SK-N-SH (cell line): ENCODE measurements around the gene EIF5A2.
A peak's percentile ranks its signal among the peaks of the same experiment; 100 is the strongest.

Experiments used
- ELF1 ChIP-seq: IDR thresholded peaks from 2 replicates; pipeline ENCODE4 v1.4.0; 2012
- EZH2phosphoT487 ChIP-seq: fragments of 200-600 bp; sonication (generic); IDR thresholded peaks from 2 replicates; pipeline ENCODE4 v1.6.1; 2017; ENCODE audit warnings: low read depth, mixed run types, mild to moderate bottlenecking, antibody characterized with exemption, moderate library complexity, borderline replicate concordance
- FOSL2 ChIP-seq: IDR thresholded peaks from 2 replicates; pipeline ENCODE4 v1.4.0; 2012; ENCODE audit warnings: low read depth, mild to moderate bottlenecking, moderate library complexity, borderline replicate concordance
- GABPA ChIP-seq: IDR thresholded peaks from 2 replicates; pipeline ENCODE4 v1.4.0; 2012; ENCODE audit warnings: low read depth, mild to moderate bottlenecking
- GATA2 ChIP-seq: sonication (generic); formaldehyde crosslinking; IDR thresholded peaks from 2 replicates; pipeline ENCODE4 v1.5.0; 2020; ENCODE audit warnings: mild to moderate bottlenecking, missing genetic modification reagents
- IRF3 ChIP-seq: fragments of 150-350 bp; IDR thresholded peaks from 2 replicates; pipeline ENCODE4 v1.6.1; 2016; ENCODE audit warnings: mild to moderate bottlenecking, low read depth, low read length
- MAX ChIP-seq: IDR thresholded peaks from 2 replicates; pipeline ENCODE4 v1.4.0; 2012; ENCODE audit warnings: low read depth
- POLR2AphosphoS5 ChIP-seq: IDR thresholded peaks from 2 replicates; pipeline ENCODE4 v1.6.1; 2012; ENCODE audit warnings: low read depth, low read length
- RCOR1 ChIP-seq: fragments of 150-350 bp; IDR thresholded peaks from 2 replicates; pipeline ENCODE4 v1.6.1; 2017; ENCODE audit warnings: antibody characterized with exemption, low read length
- TAF1 ChIP-seq: IDR thresholded peaks from 2 replicates; pipeline ENCODE4 v1.6.1; 2012; ENCODE audit warnings: low read depth, mild to moderate bottlenecking, low read length, moderate library complexity, borderline replicate concordance
- TEAD4 ChIP-seq: IDR thresholded peaks from 2 replicates; pipeline ENCODE4 v1.4.0; 2012; ENCODE audit warnings: mild to moderate bottlenecking, borderline replicate concordance; ENCODE audit not compliant: insufficient read depth
- YY1 ChIP-seq: IDR thresholded peaks from 2 replicates; pipeline ENCODE4 v1.4.0; 2012; ENCODE audit warnings: low read depth, mild to moderate bottlenecking
- TF ChIP-seq, protein P1 (sequence below): fragments of 200-600 bp; sonication (generic); IDR thresholded peaks from 2 replicates; pipeline ENCODE4 v1.6.1; 2017; ENCODE audit warnings: antibody characterized with exemption, mild to moderate bottlenecking, moderate library complexity
- TF ChIP-seq, protein P2 (sequence below): IDR thresholded peaks from 2 replicates; pipeline ENCODE4 v1.6.1; 2012; ENCODE audit warnings: mild to moderate bottlenecking, low read depth, low read length, moderate library complexity

GRCh38 chr3:170852324-170852723 is 56.1 kb downstream of the EIF5A2 start:
- TF ChIP-seq GATA2 (peak; percentile 38; the same call in 1 of the 2 replicates), FOSL2 (no peak), MAX (no peak), TEAD4 (no peak), IRF3 (no peak), RCOR1 (no peak), TAF1 (no peak), YY1 (no peak), GABPA (no peak), EZH2phosphoT487 (no peak), ELF1 (no peak), POLR2AphosphoS5 (no peak)
- TF ChIP-seq, protein P1, sequence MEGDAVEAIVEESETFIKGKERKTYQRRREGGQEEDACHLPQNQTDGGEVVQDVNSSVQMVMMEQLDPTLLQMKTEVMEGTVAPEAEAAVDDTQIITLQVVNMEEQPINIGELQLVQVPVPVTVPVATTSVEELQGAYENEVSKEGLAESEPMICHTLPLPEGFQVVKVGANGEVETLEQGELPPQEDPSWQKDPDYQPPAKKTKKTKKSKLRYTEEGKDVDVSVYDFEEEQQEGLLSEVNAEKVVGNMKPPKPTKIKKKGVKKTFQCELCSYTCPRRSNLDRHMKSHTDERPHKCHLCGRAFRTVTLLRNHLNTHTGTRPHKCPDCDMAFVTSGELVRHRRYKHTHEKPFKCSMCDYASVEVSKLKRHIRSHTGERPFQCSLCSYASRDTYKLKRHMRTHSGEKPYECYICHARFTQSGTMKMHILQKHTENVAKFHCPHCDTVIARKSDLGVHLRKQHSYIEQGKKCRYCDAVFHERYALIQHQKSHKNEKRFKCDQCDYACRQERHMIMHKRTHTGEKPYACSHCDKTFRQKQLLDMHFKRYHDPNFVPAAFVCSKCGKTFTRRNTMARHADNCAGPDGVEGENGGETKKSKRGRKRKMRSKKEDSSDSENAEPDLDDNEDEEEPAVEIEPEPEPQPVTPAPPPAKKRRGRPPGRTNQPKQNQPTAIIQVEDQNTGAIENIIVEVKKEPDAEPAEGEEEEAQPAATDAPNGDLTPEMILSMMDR, result no peak
- TF ChIP-seq, protein P2, sequence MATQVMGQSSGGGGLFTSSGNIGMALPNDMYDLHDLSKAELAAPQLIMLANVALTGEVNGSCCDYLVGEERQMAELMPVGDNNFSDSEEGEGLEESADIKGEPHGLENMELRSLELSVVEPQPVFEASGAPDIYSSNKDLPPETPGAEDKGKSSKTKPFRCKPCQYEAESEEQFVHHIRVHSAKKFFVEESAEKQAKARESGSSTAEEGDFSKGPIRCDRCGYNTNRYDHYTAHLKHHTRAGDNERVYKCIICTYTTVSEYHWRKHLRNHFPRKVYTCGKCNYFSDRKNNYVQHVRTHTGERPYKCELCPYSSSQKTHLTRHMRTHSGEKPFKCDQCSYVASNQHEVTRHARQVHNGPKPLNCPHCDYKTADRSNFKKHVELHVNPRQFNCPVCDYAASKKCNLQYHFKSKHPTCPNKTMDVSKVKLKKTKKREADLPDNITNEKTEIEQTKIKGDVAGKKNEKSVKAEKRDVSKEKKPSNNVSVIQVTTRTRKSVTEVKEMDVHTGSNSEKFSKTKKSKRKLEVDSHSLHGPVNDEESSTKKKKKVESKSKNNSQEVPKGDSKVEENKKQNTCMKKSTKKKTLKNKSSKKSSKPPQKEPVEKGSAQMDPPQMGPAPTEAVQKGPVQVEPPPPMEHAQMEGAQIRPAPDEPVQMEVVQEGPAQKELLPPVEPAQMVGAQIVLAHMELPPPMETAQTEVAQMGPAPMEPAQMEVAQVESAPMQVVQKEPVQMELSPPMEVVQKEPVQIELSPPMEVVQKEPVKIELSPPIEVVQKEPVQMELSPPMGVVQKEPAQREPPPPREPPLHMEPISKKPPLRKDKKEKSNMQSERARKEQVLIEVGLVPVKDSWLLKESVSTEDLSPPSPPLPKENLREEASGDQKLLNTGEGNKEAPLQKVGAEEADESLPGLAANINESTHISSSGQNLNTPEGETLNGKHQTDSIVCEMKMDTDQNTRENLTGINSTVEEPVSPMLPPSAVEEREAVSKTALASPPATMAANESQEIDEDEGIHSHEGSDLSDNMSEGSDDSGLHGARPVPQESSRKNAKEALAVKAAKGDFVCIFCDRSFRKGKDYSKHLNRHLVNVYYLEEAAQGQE, result no peak
